22Rv1 (cell line): ENCODE measurements around the gene SIGLEC5.

Experiments used
- ZFX ChIP-seq: fragments of 450-650 bp; IDR thresholded peaks from 2 replicates; pipeline ENCODE4 v1.6.1; 2017; ENCODE audit warnings: antibody characterized with exemption, borderline replicate concordance
- TF ChIP-seq, protein P1 (sequence below): fragments of 450-650 bp; IDR thresholded peaks from 2 replicates; pipeline ENCODE4 v1.5.1; 2017; ENCODE audit warnings: mild to moderate bottlenecking

DNA sequence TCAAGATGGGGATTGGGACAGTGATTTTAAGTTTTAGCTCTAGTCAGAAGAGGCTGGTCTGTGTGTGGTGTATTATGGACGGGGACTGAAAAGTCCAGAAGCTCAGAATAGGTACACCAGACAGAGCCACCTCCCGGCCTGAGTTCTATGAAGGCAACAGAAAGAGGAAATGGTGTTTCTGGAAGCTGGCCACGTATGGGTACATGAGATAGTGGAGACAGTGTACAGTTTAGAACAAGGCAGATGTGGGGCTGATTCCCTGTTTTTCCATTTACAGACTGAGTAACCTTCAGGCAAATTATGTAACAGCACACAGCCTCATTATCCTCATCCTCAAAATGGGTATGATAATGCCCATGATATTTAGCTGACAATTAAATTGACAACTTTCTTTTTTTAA, 57.8 kb downstream of the SIGLEC5 start:
- TF ChIP-seq, protein P1, sequence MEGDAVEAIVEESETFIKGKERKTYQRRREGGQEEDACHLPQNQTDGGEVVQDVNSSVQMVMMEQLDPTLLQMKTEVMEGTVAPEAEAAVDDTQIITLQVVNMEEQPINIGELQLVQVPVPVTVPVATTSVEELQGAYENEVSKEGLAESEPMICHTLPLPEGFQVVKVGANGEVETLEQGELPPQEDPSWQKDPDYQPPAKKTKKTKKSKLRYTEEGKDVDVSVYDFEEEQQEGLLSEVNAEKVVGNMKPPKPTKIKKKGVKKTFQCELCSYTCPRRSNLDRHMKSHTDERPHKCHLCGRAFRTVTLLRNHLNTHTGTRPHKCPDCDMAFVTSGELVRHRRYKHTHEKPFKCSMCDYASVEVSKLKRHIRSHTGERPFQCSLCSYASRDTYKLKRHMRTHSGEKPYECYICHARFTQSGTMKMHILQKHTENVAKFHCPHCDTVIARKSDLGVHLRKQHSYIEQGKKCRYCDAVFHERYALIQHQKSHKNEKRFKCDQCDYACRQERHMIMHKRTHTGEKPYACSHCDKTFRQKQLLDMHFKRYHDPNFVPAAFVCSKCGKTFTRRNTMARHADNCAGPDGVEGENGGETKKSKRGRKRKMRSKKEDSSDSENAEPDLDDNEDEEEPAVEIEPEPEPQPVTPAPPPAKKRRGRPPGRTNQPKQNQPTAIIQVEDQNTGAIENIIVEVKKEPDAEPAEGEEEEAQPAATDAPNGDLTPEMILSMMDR: no peak
- no peak for TF ChIP-seq ZFX
